Neuron (in vitro differentiated cells): ENCODE data around the gene C1QTNF8.

Experiments used
- H2AFZ ChIP-seq: one replicate; pipeline ENCODE4 v1.6.1; 2013; ENCODE audit warnings: low read depth, mild to moderate bottlenecking, inconsistent platforms, low read length, moderate library complexity
- H3K27me3 ChIP-seq: one replicate; pipeline ENCODE4 v1.6.1; 2013; ENCODE audit warnings: low read length; ENCODE audit not compliant: insufficient read depth
- H3K36me3 ChIP-seq: one replicate; pipeline ENCODE4 v1.6.1; 2013; ENCODE audit warnings: low read length; ENCODE audit not compliant: insufficient read depth
- H3K4me1 ChIP-seq: one replicate; pipeline ENCODE4 v1.6.1; 2013; ENCODE audit warnings: low read length; ENCODE audit not compliant: insufficient read depth
- H3K4me3 ChIP-seq: 2 replicates; pipeline ENCODE4 v1.5.1; 2013; ENCODE audit warnings: mild to moderate bottlenecking, low read length, moderate library complexity
- H3K9me3 ChIP-seq: one replicate; pipeline ENCODE4 v1.6.1; 2013; ENCODE audit warnings: low read length

The C1QTNF8 gene

DNA sequence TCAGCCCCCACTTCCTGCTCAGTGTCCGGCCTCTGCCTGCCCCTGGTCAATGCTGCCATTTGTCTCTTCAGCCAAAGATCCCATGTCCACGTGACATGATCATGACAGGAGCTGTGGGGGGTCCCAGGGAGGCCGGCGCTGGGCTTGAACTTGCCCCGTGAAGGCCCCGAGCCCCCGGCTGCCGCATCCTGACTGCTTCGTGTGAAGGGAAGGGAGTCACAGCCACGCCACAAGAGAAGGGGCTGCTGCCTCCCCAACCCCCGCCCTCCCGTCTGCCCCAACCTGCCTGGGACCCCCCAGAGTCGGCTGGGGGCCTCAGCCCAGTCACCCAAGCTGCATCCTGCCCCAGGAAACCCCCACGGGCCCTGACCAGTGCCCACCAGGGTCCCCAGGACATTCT is 37.8 kb downstream of the C1QTNF8 start:
- no peaks in the 10 kb centered on the region for H3K9me3 ChIP-seq
- H3K36me3 ChIP-seq, result no peaks in the 10 kb centered on the region
- peaks cover 7% of the 10 kb centered on the region for H3K4me1 ChIP-seq
- H3K27me3 ChIP-seq, result peaks cover 3% of the 10 kb centered on the region
- H2AFZ ChIP-seq, result no peak overlapping the region
- H3K4me3 ChIP-seq, result no peak overlapping the region

DNA sequence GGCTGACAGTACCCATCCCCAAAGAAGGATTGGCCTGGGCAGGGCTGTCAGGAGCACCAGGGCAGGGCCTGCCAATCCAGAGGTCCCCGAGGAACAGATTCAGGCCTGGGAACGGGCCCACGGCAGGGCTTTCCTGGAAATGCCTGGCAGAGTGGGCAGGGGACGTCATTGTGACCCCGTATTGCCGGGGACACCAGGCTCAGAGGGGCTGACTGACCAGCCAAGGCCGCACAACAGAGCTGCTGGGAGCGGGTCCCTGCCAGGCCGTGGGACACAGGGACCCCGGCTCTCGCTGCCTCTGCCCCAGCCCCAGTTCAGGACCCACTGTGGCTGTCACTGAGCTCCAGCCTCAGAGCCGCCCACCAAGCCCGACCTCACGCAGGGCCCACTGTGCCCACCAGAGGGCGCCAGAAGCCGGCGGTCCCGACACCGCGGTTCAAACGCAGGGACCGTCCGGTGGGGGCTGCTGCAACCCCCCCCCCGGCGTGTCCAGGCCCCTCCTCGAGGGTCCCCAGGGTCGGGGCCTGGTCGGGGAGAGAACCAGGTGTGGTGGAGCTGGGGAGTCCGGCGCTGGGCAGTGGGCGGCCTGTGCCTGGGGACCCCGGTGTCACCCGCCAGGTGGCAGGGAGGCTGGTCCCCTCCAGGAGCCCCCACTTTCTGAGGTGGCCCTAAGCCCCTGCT is 38.7 kb downstream of the C1QTNF8 start:
- no peaks in the 10 kb centered on the region for H3K9me3 ChIP-seq
- H2AFZ ChIP-seq, result no peak overlapping the region
- H3K36me3 ChIP-seq, result no peaks in the 10 kb centered on the region
- no peak overlapping the region for H3K4me3 ChIP-seq
- peaks cover 7% of the 10 kb centered on the region for H3K4me1 ChIP-seq
- peaks cover 6% of the 10 kb centered on the region for H3K27me3 ChIP-seq

DNA sequence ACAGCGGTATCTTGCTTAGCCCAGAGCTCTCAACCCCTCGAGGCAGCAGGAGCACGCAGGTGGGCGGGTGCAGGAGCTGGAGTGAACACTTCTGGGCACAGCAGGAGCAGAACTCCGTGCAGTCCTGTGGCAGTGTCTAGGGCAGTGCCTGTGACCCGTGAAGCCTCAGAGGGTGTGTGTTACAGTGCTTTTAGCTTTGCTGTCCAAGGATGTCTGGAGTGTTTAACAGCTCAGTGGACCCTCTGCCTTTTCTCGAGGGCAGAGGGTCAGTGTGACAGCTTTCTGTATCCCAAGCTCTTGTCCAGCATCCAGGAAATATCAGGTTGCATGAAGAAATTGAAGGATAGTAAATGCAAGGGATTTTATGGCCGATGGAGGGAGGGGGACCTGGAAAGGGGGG is 39.8 kb downstream of the C1QTNF8 start:
- Histone ChIP-seq H3K9me3 (peaks cover 2% of the 10 kb centered on the region), H3K4me3 (no peak overlapping the region), H3K27me3 (peaks cover 6% of the 10 kb centered on the region), H3K36me3 (no peaks in the 10 kb centered on the region), H3K4me1 (peaks cover 7% of the 10 kb centered on the region), H2AFZ (no peak overlapping the region)

DNA sequence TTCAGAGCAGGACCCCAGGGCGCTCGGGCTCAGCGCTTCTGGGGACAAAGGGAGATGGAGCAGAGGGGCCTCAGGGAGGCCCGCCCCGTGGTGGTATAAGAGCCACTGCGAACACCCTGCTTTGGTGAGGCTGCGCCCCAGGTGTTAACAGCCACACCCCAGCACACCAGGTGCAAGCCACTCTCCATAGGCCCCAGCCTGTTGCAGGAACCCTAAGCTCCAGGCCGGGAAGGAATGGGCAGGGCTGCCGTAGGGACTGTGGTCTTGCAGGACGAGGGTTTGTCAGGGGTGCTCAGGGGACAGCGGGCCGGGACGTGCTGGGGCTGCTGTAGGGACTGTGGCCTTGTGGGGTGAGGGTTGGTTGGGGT is 40.5 kb downstream of the C1QTNF8 start:
- Histone ChIP-seq H2AFZ (no peak overlapping the region), H3K36me3 (no peaks in the 10 kb centered on the region), H3K9me3 (peaks cover 2% of the 10 kb centered on the region), H3K27me3 (peaks cover 6% of the 10 kb centered on the region), H3K4me3 (no peak overlapping the region), H3K4me1 (peaks cover 7% of the 10 kb centered on the region)

DNA sequence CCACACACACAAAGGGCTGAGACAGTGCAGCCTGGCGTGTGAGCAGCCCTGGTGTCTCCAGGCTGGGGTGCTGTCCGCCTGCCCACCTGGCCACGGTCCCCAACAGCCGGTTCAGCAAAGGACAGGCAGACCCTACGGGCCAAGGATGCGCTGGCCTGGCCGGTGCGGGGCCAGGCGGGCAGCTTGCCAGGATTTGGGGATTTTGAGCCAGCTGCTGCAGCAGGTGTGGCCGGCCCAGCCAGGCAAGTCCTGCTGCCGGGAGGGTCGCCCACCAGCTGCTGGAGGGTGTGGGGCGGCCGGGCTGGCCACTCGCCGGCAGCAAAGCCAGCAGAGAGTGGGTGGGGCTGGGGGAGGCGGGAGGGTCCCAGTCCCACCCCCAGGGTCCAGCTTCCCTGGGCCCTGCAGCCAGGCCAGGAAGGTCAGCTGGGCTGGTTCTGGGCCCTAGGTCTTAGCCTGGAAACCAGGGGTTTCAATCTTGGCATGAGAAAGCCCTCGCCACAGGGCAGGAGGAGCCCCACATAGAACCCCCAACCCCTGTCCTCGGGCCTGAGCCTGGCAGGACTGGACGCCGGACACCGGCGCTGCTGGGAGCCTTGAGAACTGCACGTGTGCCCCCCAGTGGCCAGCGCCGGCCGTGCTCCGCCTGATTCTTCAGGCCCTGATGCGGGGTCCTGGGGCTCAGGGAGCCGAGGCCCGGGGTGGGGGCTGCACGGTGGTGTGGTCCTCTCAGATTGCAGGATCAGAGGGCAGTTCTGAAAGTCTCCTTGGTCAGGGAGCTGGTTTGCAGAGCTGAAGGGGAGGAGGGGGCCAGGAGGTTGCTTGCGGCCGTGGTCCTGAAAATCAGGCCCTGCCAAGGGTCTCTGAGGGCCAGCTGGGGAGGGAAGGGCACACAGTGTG is 41.1 kb downstream of the C1QTNF8 start:
- H2AFZ ChIP-seq, result no peak overlapping the region

DNA sequence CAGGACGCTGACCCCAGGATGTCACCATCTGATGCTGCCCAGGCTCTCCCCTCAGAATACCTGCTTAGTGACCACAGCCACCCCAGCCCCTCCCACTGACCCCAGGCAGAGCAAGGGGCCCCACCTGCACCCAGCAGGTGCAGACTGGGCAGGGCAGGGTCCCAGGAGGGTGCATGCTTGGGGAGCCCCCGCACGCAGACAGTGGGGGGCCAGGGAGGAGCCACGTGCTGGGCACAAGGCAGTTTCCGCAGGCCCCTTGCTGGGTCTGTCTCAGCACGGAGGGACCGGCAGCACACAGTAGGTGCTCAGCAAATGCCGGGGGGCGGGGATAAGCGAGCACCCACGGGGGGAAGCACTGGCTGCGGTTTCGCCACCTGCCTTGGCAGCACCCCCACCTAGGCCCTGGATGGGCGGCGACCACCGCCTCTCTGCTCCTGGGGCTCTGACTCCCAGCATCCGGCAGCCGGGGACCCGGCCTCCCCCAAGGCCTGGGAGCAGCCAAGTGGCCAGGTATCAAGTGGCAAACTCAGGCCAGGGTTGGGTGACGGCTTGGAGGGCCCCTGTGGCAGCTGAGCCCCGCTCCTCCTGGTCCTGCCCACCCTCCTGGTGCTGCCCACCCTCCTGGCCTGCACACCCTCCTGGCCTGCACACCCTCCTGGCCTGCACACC is 42.2 kb downstream of the C1QTNF8 start:
- H3K27me3 ChIP-seq, result peaks cover 5% of the 10 kb centered on the region
- peaks cover 7% of the 10 kb centered on the region for H3K4me1 ChIP-seq
- H3K9me3 ChIP-seq, result peaks cover 2% of the 10 kb centered on the region
- no peak overlapping the region for H3K4me3 ChIP-seq
- no peak overlapping the region for H2AFZ ChIP-seq
- no peaks in the 10 kb centered on the region for H3K36me3 ChIP-seq

More for the DNA sequence above, 41.1 kb downstream of the C1QTNF8 start:
- Histone ChIP-seq H3K36me3 (no peaks in the 10 kb centered on the region), H3K4me1 (peaks cover 7% of the 10 kb centered on the region), H3K4me3 (no peak overlapping the region), H3K27me3 (peaks cover 7% of the 10 kb centered on the region), H3K9me3 (peaks cover 2% of the 10 kb centered on the region)

DNA sequence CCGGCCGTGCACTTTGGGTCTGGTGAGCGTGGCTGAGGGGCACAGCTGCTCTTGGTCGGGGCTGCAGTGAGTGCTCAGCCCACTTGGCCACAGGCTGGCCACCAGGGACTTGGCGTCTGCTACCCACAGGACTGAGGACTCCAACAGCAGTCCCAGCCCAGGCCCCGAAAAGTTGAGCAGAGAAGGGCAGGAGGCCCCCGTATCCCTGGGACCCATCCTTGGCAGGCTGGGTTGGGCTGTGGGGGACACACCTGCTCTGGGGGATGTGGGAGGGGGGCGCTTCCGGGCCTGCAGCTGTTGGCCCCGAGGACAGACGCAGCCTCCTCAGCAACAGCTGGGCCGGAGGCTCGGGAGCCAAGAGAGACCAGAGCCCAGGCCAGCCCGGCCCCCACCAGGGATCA is 42.9 kb downstream of the C1QTNF8 start:
- H3K27me3 ChIP-seq, result peaks cover 5% of the 10 kb centered on the region
- H3K4me1 ChIP-seq, result peaks cover 9% of the 10 kb centered on the region
- H3K36me3 ChIP-seq, result no peaks in the 10 kb centered on the region
- peaks cover 2% of the 10 kb centered on the region for H3K9me3 ChIP-seq
- H2AFZ ChIP-seq, result no peak overlapping the region
- H3K4me3 ChIP-seq, result no peak overlapping the region

DNA sequence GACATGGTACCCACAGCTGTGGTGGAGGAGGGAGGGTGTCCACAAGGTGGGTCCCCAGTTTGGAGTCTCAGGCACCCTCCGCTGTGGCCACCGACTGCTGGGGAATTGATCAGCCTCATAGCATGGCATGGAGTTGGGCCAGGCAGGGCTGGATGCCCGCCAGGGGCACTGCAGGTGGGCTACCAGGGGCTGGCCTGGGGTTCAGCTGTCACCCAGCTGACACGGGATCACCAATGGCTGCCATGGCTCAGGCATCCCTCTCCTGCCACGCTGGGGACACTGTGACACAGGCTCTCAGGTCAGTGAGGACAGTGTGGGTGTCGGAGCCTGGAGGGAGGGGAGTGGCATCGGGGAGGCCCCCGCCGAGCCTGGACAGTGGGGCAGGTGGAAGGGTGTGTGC is 43.3 kb downstream of the C1QTNF8 start:
- peaks cover 13% of the 10 kb centered on the region for H3K4me1 ChIP-seq
- no peaks in the 10 kb centered on the region for H3K36me3 ChIP-seq
- H3K9me3 ChIP-seq, result peaks cover 2% of the 10 kb centered on the region
- H3K27me3 ChIP-seq, result peaks cover 5% of the 10 kb centered on the region
- no peak overlapping the region for H3K4me3 ChIP-seq
- no peak overlapping the region for H2AFZ ChIP-seq

DNA sequence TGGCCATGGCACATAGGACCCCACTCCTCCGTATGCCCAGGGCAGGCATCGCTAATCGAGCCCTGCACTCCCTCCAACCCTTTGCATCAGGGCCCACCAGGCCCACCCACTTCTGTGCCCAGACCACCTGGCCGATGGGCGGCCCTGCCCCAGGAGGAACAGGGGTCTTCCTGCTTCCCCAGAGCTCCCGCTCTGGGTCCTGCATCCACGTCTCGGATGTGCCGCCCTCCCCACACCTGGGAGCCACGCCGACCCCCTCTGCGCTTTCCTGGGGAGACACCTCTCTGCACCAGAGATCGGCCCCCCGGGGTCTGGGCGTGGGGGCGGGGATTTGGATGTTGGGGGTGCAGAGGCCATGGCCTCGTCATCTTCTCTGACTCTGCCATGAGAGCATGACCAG is 44.6 kb downstream of the C1QTNF8 start:
- H2AFZ ChIP-seq, result no peak overlapping the region
- peaks cover 13% of the 10 kb centered on the region for H3K4me1 ChIP-seq
- H3K4me3 ChIP-seq, result no peak overlapping the region
- peaks cover 5% of the 10 kb centered on the region for H3K27me3 ChIP-seq
- H3K36me3 ChIP-seq, result no peaks in the 10 kb centered on the region
- H3K9me3 ChIP-seq, result peaks cover 2% of the 10 kb centered on the region

DNA sequence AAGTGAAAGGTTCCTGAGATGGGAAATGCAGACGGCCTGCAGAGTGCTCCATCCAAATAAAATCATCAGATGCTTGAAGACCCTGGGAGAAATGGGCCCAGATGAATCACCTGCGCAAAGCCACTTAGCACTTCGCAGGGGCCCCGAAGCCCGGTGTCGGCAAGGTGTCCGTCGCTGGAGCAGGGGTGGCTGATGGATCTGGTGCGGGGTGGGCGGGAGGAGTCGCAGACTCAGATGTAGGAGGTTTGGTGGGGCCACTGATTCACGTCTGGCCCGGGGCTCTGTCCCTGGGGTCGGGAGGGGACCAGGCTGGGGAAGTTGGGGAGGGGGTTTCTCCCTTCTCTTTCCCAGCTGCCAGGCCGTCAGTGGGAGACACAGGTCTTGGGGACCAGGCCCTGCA is 45.1 kb downstream of the C1QTNF8 start:
- no peak overlapping the region for H2AFZ ChIP-seq
- H3K27me3 ChIP-seq, result peaks cover 5% of the 10 kb centered on the region
- peaks cover 2% of the 10 kb centered on the region for H3K9me3 ChIP-seq
- no peaks in the 10 kb centered on the region for H3K36me3 ChIP-seq
- H3K4me1 ChIP-seq, result peaks cover 13% of the 10 kb centered on the region
- no peak overlapping the region for H3K4me3 ChIP-seq

DNA sequence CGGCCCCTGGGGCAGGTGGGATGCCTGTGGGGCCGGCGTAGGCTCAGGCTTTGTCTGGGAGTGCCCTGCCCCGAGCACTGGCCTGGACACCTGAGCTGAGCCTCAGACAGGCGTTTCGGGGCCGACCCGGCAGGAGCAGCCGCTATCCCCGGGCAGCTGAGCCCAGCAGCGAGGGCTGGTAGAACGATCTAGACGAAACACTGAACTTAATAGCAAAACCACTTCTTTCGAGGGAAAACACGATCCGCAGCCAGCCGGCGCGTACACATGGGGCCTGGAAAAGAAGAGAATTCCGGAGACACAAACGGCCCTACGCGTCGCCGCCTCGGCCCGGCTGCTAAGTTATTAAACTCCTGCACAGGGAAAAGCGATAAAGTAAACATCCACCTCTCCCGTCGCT is 45.5 kb downstream of the C1QTNF8 start:
- H3K9me3 ChIP-seq, result peaks cover 2% of the 10 kb centered on the region
- peaks cover 5% of the 10 kb centered on the region for H3K27me3 ChIP-seq
- H3K36me3 ChIP-seq, result no peaks in the 10 kb centered on the region
- no peak overlapping the region for H2AFZ ChIP-seq
- peaks cover 16% of the 10 kb centered on the region for H3K4me1 ChIP-seq
- no peak overlapping the region for H3K4me3 ChIP-seq

DNA sequence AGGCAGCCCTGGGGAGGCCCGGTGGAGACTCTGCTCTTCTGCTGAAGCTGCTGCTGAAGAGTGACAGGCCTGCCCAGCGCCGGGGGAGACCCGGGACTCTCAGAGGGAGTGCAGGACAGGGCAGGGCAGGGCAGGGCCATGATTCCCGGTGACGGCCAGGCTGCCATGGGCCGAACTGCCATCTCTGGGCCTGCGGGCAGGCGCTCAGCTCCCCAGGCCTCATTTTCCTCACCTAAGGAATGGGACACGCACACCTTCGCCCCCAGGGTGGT is 46.1 kb downstream of the C1QTNF8 start:
- no peaks in the 10 kb centered on the region for H3K36me3 ChIP-seq
- H3K9me3 ChIP-seq, result peaks cover 2% of the 10 kb centered on the region
- H2AFZ ChIP-seq, result no peak overlapping the region
- H3K4me1 ChIP-seq, result peaks cover 17% of the 10 kb centered on the region
- no peak overlapping the region for H3K4me3 ChIP-seq
- peaks cover 5% of the 10 kb centered on the region for H3K27me3 ChIP-seq
